Sigmoid colon (tissue), 4 donors: ENCODE results near the gene DTNA.

Experiments used
- POLR2A ChIP-seq, 2 donors: fragments of 450-650 bp; IDR thresholded peaks; one replicate each; pipeline ENCODE4 v1.6.1; 2016; ENCODE audit warnings: antibody characterized with exemption in 2 of 2, mild to moderate bottlenecking in 2 of 2, moderate library complexity in 2 of 2
- POLR2AphosphoS5 ChIP-seq, 4 donors: sonication (generic); formaldehyde crosslinking; IDR thresholded peaks; one replicate each; pipeline ENCODE4 v1.6.1; 2017; ENCODE audit warnings: antibody characterized with exemption in 4 of 4
- TF ChIP-seq, protein P1 (sequence below), 4 experiments: fragments of 450-650 bp in 3 of 4; fragments of 200-600 bp in 1 of 4; IDR thresholded peaks; one replicate each; pipeline ENCODE4 v1.5.1; 2016 to 2019; ENCODE audit warnings: antibody characterized with exemption in 4 of 4, mild to moderate bottlenecking in 3 of 4, moderate library complexity in 2 of 4

DNA sequence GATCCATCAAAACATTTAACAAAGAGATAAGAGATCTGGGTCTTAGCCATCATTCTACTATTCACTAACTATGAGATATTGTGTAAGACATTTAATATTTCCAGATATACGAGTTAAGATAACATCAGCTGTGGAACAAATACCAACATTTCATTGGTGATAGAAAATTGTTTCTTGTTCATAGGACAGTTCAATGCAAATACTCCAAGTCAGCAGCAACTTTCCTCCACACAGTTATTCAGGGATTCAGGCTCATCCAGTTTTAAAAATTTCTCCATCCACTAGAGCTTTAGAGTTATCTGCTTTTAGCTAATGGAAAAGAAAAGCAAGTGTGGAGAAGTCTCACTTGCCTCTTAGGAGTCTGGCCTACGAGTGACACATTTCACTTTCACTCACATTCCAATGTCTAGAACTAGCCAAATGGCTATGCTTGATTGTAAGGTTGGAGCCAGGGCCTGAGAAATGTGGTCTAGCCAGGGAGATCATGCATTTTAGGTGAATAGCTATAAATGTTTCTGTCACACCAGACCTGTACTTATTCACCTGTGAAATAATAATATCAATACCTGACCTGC lies 211.8 kb downstream of the DTNA start:
- TF ChIP-seq, protein P1, sequence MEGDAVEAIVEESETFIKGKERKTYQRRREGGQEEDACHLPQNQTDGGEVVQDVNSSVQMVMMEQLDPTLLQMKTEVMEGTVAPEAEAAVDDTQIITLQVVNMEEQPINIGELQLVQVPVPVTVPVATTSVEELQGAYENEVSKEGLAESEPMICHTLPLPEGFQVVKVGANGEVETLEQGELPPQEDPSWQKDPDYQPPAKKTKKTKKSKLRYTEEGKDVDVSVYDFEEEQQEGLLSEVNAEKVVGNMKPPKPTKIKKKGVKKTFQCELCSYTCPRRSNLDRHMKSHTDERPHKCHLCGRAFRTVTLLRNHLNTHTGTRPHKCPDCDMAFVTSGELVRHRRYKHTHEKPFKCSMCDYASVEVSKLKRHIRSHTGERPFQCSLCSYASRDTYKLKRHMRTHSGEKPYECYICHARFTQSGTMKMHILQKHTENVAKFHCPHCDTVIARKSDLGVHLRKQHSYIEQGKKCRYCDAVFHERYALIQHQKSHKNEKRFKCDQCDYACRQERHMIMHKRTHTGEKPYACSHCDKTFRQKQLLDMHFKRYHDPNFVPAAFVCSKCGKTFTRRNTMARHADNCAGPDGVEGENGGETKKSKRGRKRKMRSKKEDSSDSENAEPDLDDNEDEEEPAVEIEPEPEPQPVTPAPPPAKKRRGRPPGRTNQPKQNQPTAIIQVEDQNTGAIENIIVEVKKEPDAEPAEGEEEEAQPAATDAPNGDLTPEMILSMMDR (IDR thresholded peaks at IDR 0.05), result no peak
- TF ChIP-seq POLR2A (IDR thresholded peaks at IDR 0.05), result no peak
- TF ChIP-seq POLR2AphosphoS5 (IDR thresholded peaks at IDR 0.05), result no peak
